Ovary (tissue), 3 donors: ENCODE data around the gene PYGB.

Experiments
- EP300 ChIP-seq: sonication (generic); formaldehyde crosslinking; IDR thresholded peaks from one replicate; pipeline ENCODE4 v1.6.1; 2017; ENCODE audit warnings: antibody characterized with exemption
- POLR2A ChIP-seq: fragments of 450-650 bp; IDR thresholded peaks from one replicate; pipeline ENCODE4 v1.6.1; 2017; ENCODE audit warnings: antibody characterized with exemption, mild to moderate bottlenecking, moderate library complexity
- TF ChIP-seq, protein P1 (sequence below), 3 donors: fragments of 450-650 bp in 2 of 3; fragments of 200-600 bp in 1 of 3; IDR thresholded peaks; one replicate each; pipeline versions ENCODE4 v1.5.1 to v1.8.0; 2016 to 2022; ENCODE audit warnings: antibody characterized with exemption in 3 of 3, mild to moderate bottlenecking in 1 of 3
- donor health status: DM: no; HTN: no; CAD: no.

DNA sequence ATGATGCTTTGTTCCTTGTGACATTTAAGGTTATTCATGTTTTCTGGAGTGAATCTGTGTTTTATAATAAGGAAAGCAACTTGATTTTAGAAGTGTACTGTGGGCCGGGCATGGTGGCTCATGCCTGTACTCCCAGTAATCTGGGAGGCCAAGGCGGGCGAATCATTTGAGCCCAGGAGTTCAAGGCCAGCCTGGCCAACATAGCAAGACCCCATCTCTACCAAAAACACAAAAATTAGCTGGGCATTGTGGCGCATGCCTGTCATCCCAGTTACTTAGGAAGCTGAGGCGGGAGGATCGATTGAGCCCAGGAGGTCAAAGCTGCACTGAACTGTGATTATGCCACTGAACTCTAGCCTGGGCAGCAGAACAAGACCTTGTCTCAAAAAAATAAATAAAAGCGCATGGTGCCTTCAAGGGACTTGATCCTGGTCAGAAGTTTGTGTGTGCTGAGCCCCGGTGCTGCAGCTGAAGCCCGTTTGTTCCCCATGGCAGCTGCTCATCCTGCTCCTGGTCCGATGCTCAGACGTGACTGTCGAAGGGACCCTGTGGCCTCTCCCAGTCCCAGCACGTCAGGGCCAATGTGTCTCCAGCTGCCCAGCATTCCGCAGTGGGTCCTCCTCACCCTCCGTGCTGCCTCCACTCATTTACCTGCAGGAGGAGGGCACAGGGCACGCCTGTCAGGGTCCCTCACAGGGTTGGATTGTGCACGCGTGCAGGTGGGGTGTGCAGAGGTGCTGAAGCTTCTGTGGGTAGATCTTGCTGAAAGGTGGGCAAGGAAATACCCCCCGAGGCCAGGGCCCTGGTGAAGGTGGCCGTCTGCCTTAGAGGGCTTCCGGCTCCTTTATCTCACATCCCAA lies 34.1 kb upstream of the PYGB start:
- no peak for TF ChIP-seq POLR2A
- TF ChIP-seq, protein P1, sequence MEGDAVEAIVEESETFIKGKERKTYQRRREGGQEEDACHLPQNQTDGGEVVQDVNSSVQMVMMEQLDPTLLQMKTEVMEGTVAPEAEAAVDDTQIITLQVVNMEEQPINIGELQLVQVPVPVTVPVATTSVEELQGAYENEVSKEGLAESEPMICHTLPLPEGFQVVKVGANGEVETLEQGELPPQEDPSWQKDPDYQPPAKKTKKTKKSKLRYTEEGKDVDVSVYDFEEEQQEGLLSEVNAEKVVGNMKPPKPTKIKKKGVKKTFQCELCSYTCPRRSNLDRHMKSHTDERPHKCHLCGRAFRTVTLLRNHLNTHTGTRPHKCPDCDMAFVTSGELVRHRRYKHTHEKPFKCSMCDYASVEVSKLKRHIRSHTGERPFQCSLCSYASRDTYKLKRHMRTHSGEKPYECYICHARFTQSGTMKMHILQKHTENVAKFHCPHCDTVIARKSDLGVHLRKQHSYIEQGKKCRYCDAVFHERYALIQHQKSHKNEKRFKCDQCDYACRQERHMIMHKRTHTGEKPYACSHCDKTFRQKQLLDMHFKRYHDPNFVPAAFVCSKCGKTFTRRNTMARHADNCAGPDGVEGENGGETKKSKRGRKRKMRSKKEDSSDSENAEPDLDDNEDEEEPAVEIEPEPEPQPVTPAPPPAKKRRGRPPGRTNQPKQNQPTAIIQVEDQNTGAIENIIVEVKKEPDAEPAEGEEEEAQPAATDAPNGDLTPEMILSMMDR (IDR thresholded peaks at IDR 0.05), result no peak
- no peak for TF ChIP-seq EP300
